ENCODE measurements around the gene LLPH. TPM values are rescaled to one million over a fixed set of nuclear protein-coding genes. Genes with fewer than 3 reads are reported as not detected.

The LLPH gene
- total RNA-seq, 1 experiment from 2014 or later = 43.1 TPM

DNA sequence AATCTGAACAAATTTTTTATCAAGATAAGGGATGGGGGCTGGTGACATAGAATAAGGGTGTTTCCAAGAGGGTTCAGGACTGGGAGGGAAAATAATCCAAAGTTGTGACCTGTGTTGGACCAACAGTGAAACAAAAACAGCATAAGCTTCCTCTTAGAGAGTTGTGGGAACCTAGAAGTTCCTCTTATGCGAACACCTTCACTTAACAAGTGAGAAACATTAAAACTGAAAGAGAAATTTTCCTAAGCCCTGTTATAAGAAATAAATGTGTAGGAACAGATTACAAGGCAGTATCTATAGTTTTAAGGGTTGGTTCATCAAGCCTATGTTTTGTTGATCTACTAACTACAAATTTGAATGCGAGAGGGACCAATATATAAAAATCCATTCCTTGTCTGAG lies 58.4 kb downstream of the LLPH start:
- in situ Hi-C loops (cut with HindIII; ENCODE audit: low pct_unique_long_range_greater_than_20kb, low sequenced_read_pairs) = no loop called here
- no peak for DNase-seq (ENCODE audit: low read depth, low spot score)

GRCh38 chr12:66071549-66071948 lies 59.0 kb downstream of the LLPH start:
- DNase-seq (ENCODE audit: low read depth, low spot score) = no peak
- in situ Hi-C loops (cut with HindIII; ENCODE audit: low pct_unique_long_range_greater_than_20kb, low sequenced_read_pairs) = no loop called here

DNA sequence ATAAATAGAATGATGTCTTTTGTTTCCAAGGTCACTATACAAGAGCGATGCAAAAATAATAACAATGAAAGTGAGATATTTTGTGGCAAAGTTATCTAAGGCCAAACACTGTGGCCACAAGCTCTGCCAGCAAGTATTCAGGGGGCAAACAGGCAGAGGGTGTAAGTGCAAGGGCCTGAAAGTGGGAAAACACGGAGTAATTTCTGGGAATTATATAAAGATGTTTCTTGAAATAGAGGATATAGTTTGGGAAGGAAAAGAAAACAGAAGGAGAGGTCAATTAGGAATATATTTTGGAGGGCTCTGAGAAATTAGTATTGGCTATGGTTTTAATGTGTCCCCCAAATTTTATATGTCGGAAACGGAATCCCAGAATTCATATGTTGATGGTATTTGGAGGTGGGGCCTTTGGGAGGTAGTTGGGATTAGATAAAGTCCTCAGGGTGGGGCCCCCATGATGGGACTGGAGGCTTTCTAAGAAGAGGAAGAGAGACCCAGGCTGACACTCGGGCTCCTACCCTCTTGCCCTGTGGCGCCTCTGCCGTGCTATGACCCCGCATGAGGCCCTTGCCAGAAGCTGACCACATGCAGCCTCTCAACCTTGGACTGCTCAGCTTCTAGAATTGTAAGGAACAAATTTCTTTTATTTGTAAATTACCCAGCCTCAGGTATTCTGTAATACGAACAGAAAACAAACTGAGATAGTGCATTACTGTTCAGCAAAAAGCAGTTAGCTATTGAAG lies 60.0 kb downstream of the LLPH start:
- no peak for DNase-seq (ENCODE audit: low read depth, low spot score)
- in situ Hi-C loops (cut with HindIII; ENCODE audit: low pct_unique_long_range_greater_than_20kb, low sequenced_read_pairs) = no loop called here

DNA sequence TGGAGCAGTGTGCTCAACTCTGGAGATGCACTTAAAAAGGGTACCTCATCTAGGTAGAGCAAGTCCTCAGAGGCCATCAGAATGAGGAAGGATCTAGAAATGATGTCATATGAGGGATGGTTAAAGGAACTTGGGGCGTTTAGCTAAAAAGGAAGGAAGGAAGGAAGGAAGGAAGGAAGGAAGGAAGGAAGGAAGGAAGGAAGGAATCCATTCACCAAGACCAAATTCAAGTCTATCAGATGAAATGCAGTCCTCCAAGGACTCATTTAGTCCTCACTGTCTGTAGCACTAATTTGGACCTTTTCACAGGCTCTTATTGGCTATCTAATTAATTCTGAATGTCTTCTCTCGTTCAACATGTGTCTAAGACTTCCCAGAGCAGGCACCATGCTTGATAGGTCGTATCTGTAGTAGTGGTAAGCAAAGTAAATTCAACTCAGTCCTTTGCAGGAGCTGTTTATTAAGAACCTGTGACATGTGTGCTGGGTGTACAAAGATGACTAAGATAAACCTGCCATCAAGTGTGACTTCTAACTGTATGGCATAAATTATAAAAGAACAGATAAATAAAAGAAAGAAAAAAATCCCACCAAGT lies 63.5 kb downstream of the LLPH start:
- DNase-seq (ENCODE audit: low read depth, low spot score) = no peak
- in situ Hi-C loops (cut with HindIII; ENCODE audit: low pct_unique_long_range_greater_than_20kb, low sequenced_read_pairs) = no loop called here

Other genes with a start within 250 kb of the LLPH start
- 199 and 204 TPM in 2 replicates for gene TMBIM4, start 39.2 kb upstream of the LLPH start, total RNA-seq (2014; rRNA removed; shearing (Covaris generic))
- gene IRAK3, start 58.5 kb upstream of the LLPH start, total RNA-seq (2014; rRNA removed; shearing (Covaris generic)) = not detected in 2 replicates
- gene HELB, start 171.7 kb upstream of the LLPH start, total RNA-seq (2014; rRNA removed; shearing (Covaris generic)) = 3.9 and 4.5 TPM in 2 replicates

Measured in SK-MEL-5 (cell line).